Astrocyte (in vitro differentiated cells and primary cell): Measurements from ENCODE around the gene GRID2. TPM values are rescaled to one million over a fixed set of nuclear protein-coding genes. Genes with fewer than 3 reads are reported as not detected.

Source experiments
- DNase-seq: peaks from one replicate; pipeline ENCODE4 v3.0.0-alpha.2; 2010; ENCODE audit warnings: low read depth
- FAIRE-seq: peaks from 2 replicates; lab custom pipeline; 2011; peaks lifted over from hg19 to GRCh38; lab: Jason Lieb, UNC
- H2AFZ ChIP-seq: 2 replicates; pipeline ENCODE4 v1.6.0; 2012; ENCODE audit warnings: low read depth, low read length, inconsistent platforms
- H3K27ac ChIP-seq: 2 replicates; pipeline ENCODE4 v1.5.1; 2011; ENCODE audit warnings: low read depth, low read length, inconsistent platforms
- H3K27me3 ChIP-seq: 2 replicates; pipeline ENCODE4 v1.6.0; 2011; ENCODE audit warnings: low read length, inconsistent platforms; ENCODE audit not compliant: insufficient read depth
- H3K36me3 ChIP-seq: 2 replicates; pipeline ENCODE4 v1.5.1; 2011; ENCODE audit warnings: low read length, inconsistent platforms; ENCODE audit not compliant: insufficient read depth
- H3K4me1 ChIP-seq: 2 replicates; pipeline ENCODE4 v1.5.1; 2011; ENCODE audit warnings: low read length, inconsistent platforms; ENCODE audit not compliant: insufficient read depth
- H3K4me2 ChIP-seq: 2 replicates; pipeline ENCODE4 v1.6.0; 2012; ENCODE audit warnings: low read length, inconsistent platforms
- H3K4me3 ChIP-seq: 2 replicates; pipeline ENCODE4 v1.5.1; 2011; ENCODE audit warnings: low read depth, mild to moderate bottlenecking, low read length, inconsistent platforms; ENCODE audit not compliant: insufficient read depth
- H3K79me2 ChIP-seq: 2 replicates; pipeline ENCODE4 v1.6.0; 2012; ENCODE audit warnings: mild to moderate bottlenecking, low read length, inconsistent platforms; ENCODE audit not compliant: insufficient read depth
- H3K9ac ChIP-seq: 2 replicates; pipeline ENCODE4 v1.6.0; 2012; ENCODE audit warnings: mild to moderate bottlenecking, low read length, inconsistent platforms
- H3K9me3 ChIP-seq: 2 replicates; pipeline ENCODE4 v1.5.1; 2012; ENCODE audit warnings: low read depth, mild to moderate bottlenecking, low read length, inconsistent platforms; ENCODE audit not compliant: insufficient read depth
- H4K20me1 ChIP-seq: 2 replicates; pipeline ENCODE4 v1.6.0; 2012; ENCODE audit warnings: low read length, inconsistent platforms; ENCODE audit not compliant: insufficient read depth
- H3K27ac Mint-ChIP-seq: one replicate; pipeline ENCODE4 v1.8.0; 2021; ENCODE audit warnings: mild to moderate bottlenecking, mixed read lengths; ENCODE audit not compliant: unreplicated experiment
- H3K27me3 Mint-ChIP-seq: one replicate; pipeline ENCODE4 v1.8.0; 2021; ENCODE audit warnings: low read depth, mixed read lengths; ENCODE audit not compliant: unreplicated experiment
- H3K36me3 Mint-ChIP-seq: one replicate; pipeline ENCODE4 v1.8.0; 2021; ENCODE audit warnings: low read depth, mixed read lengths; ENCODE audit not compliant: unreplicated experiment
- H3K4me1 Mint-ChIP-seq: one replicate; pipeline ENCODE4 v1.8.0; 2021; ENCODE audit warnings: low read depth, mixed read lengths; ENCODE audit not compliant: unreplicated experiment
- H3K4me3 Mint-ChIP-seq: one replicate; pipeline ENCODE4 v1.8.0; 2021; ENCODE audit warnings: mild to moderate bottlenecking, moderate library complexity, mixed read lengths; ENCODE audit not compliant: unreplicated experiment
- H3K9me3 Mint-ChIP-seq: one replicate; pipeline ENCODE4 v1.8.0; 2021; ENCODE audit warnings: mild to moderate bottlenecking, mixed read lengths; ENCODE audit not compliant: unreplicated experiment
- CTCF ChIP-seq: IDR thresholded peaks from 2 replicates; pipeline ENCODE4 v1.5.1; 2011; ENCODE audit warnings: low read depth, mild to moderate bottlenecking, inconsistent platforms, low read length, moderate library complexity; ENCODE audit not compliant: insufficient read depth
- EZH2 ChIP-seq: IDR thresholded peaks from 2 replicates; pipeline ENCODE4 v1.6.1; 2012; ENCODE audit warnings: mild to moderate bottlenecking, low read length, inconsistent platforms; ENCODE audit not compliant: insufficient read depth
- total RNA-seq: library from RNA; stranded (reverse); gene quantifications from 2 replicates; pipeline ENCODE4 v1.2.1, GENCODE V29; 2021

The GRID2 gene
- total RNA-seq, 1 donor from 2014 or later = 0.14 TPM

GRCh38 chr4:92830771-92831170 lies 527.0 kb downstream of the GRID2 start:
- no peaks in the 10 kb centered on the region for H3K79me2 ChIP-seq
- FAIRE-seq (peak; percentile 17), DNase-seq (no peak)
- no peaks in the 10 kb centered on the region for H3K27me3 ChIP-seq
- H3K9ac ChIP-seq = no peak overlapping the region
- no peak overlapping the region for H3K27ac Mint-ChIP-seq
- H3K9me3 Mint-ChIP-seq = no peaks in the 10 kb centered on the region
- H3K4me3 ChIP-seq = no peak overlapping the region
- H3K27me3 Mint-ChIP-seq = no peaks in the 10 kb centered on the region
- no peaks in the 10 kb centered on the region for H4K20me1 ChIP-seq
- no peaks in the 10 kb centered on the region for H3K36me3 ChIP-seq
- H3K4me3 Mint-ChIP-seq = no peak overlapping the region
- no peaks in the 10 kb centered on the region for H3K4me1 Mint-ChIP-seq
- TF ChIP-seq EZH2 (no peak), CTCF (no peak)
- H3K36me3 Mint-ChIP-seq = no peaks in the 10 kb centered on the region
- H2AFZ ChIP-seq = no peak overlapping the region
- H3K4me1 ChIP-seq = no peaks in the 10 kb centered on the region
- H3K9me3 ChIP-seq = no peaks in the 10 kb centered on the region
- H3K27ac ChIP-seq = no peak overlapping the region
- no peak overlapping the region for H3K4me2 ChIP-seq

GRCh38 chr4:92840880-92841279 lies 537.1 kb downstream of the GRID2 start:
- H3K4me1 ChIP-seq = no peaks in the 10 kb centered on the region
- H2AFZ ChIP-seq = no peak overlapping the region
- Mint-ChIP-seq H3K27me3 (no peaks in the 10 kb centered on the region), H3K4me3 (no peak overlapping the region), H3K36me3 (no peaks in the 10 kb centered on the region), H3K9me3 (no peaks in the 10 kb centered on the region), H3K4me1 (no peaks in the 10 kb centered on the region), H3K27ac (no peak overlapping the region)
- no peaks in the 10 kb centered on the region for H3K9me3 ChIP-seq
- no peaks in the 10 kb centered on the region for H4K20me1 ChIP-seq
- H3K36me3 ChIP-seq = no peaks in the 10 kb centered on the region
- no peak overlapping the region for H3K27ac ChIP-seq
- no peak overlapping the region for H3K9ac ChIP-seq
- H3K4me3 ChIP-seq = no peak overlapping the region
- no peak for TF ChIP-seq CTCF
- no peak for TF ChIP-seq EZH2
- FAIRE-seq = no peak
- no peaks in the 10 kb centered on the region for H3K79me2 ChIP-seq
- no peak overlapping the region for H3K4me2 ChIP-seq
- DNase-seq = no peak
- H3K27me3 ChIP-seq = no peaks in the 10 kb centered on the region

- H3K36me3 Mint-ChIP-seq = no peaks in the 10 kb centered on the region
- no peaks in the 10 kb centered on the region for H3K9me3 Mint-ChIP-seq
Observed at GRCh38 chr4:92843784-92844183, 540.0 kb downstream of the GRID2 start.

More at GRCh38 chr4:92843784-92844183, 540.0 kb downstream of the GRID2 start:
- no peak for DNase-seq
- no peak overlapping the region for H3K27ac ChIP-seq
- H2AFZ ChIP-seq = no peak overlapping the region
- no peak overlapping the region for H3K27ac Mint-ChIP-seq
- no peak overlapping the region for H3K4me3 ChIP-seq
- no peaks in the 10 kb centered on the region for H3K27me3 ChIP-seq
- no peaks in the 10 kb centered on the region for H3K79me2 ChIP-seq
- no peaks in the 10 kb centered on the region for H4K20me1 ChIP-seq
- H3K27me3 Mint-ChIP-seq = no peaks in the 10 kb centered on the region
- H3K4me3 Mint-ChIP-seq = no peak overlapping the region
- no peaks in the 10 kb centered on the region for H3K4me1 ChIP-seq
- no peak overlapping the region for H3K9ac ChIP-seq
- H3K36me3 ChIP-seq = no peaks in the 10 kb centered on the region
- no peaks in the 10 kb centered on the region for H3K9me3 ChIP-seq
- no peaks in the 10 kb centered on the region for H3K4me1 Mint-ChIP-seq
- no peak overlapping the region for H3K4me2 ChIP-seq
- TF ChIP-seq EZH2 (no peak), CTCF (no peak)
- no peak for FAIRE-seq
